Skeletal muscle tissue (tissue), 4 donors: ENCODE data around the gene TDRD1. TPM values are rescaled to one million over a fixed set of nuclear protein-coding genes. Genes with fewer than 3 reads are reported as not detected.

Experiments
- H3K27ac ChIP-seq: one replicate; pipeline ENCODE4 v1.7.0; 2013; ENCODE audit warnings: mild to moderate bottlenecking, low read depth, low read length, inconsistent platforms
- H3K27me3 ChIP-seq, 3 donors: one replicate each; pipeline ENCODE4 v1.7.0; 2013; ENCODE audit warnings: low read length in 3 of 3; ENCODE audit not compliant: control insufficient read depth in 3 of 3, insufficient read depth in 3 of 3
- H3K36me3 ChIP-seq, 3 donors: one replicate each; pipeline ENCODE4 v1.7.0; 2013; ENCODE audit warnings: low read length in 3 of 3; ENCODE audit not compliant: control insufficient read depth in 3 of 3, insufficient read depth in 3 of 3
- H3K4me1 ChIP-seq, 3 donors: one replicate each; pipeline ENCODE4 v1.7.0; 2013; ENCODE audit warnings: low read length in 3 of 3, mild to moderate bottlenecking in 3 of 3; ENCODE audit not compliant: control insufficient read depth in 3 of 3, insufficient read depth in 3 of 3
- H3K4me3 ChIP-seq, 3 donors: one replicate each; pipeline ENCODE4 v1.7.0; 2013; ENCODE audit warnings: low read length in 3 of 3
- H3K9ac ChIP-seq, 3 donors: one replicate each; pipeline ENCODE4 v1.7.0; 2013; ENCODE audit warnings: low read length in 3 of 3, mild to moderate bottlenecking in 3 of 3, moderate library complexity in 2 of 3, low read depth in 1 of 3
- H3K9me3 ChIP-seq, 3 donors: one replicate each; pipeline ENCODE4 v1.7.0; 2013; ENCODE audit warnings: low read length in 3 of 3; ENCODE audit not compliant: control insufficient read depth in 3 of 3
- total RNA-seq: library from RNA; depleted of rRNA; stranded (reverse); fragments of >200 nt; gene quantifications from one replicate; pipeline ENCODE4 v1.2.3, GENCODE V29; 2014
- donor health status: Osteomylitis.

The TDRD1 gene
- total RNA-seq, 1 donor from 2014 or later: 0.52 TPM

DNA sequence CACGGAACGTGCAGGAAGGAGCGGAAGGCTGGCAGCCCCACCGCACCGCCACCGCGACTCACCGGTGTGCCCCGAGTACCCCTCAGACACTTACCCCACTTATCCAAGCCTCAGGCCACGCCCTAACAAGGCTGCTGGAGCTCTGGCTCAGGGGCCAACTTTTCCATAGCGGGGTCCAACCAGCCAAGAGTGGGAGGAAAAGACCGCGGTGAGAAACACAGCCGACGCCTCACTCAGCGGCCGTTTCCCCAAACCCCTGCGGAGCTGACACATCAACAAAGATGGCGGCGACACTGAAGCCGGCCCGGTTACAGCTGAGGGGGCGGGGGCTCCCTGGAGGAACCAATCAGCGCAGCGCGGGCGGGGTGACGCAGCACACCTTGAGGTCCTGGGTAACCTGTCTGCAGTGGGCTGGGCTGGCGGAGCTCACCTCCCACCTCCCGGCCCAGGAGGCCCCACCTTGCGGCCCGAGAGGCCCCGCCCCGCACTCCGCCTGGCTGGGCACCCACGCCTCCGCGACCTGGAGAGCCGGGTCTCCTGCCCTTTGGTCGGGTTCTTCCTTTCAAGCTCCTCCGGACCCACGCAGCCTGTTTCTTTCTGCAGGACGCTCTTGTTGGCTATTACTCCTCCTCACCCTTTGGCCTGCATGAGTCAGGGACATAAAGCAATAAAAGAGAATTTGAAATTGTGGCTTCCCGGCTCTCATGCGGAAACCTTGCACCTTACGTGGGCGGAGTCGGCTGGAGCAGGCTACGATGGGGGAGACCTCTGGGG lies 5.0 kb upstream of the TDRD1 start, which contains the start of gene CCDC186:
TSS of gene CCDC186 (minus strand) at position 283 of the 774 bp plus-strand sequence. CDS start 10,935 bp downstream, outside the sequence.
- peaks cover 2 to 12% (median 5%) of the 10 kb centered on the region in 3 donors for H3K4me1 ChIP-seq
- H3K9me3 ChIP-seq: no peaks in the 10 kb centered on the region
- peaks cover 0 to 3% (median 0%) of the 10 kb centered on the region in 3 donors for H3K36me3 ChIP-seq
- no peaks in the 10 kb centered on the region for H3K27me3 ChIP-seq
- peak within 1 kb of the TSS; percentile 97 to 99 (median 99) for H3K9ac ChIP-seq
- peak within 1 kb of the TSS; percentile 95 to 97 (median 96) for H3K4me3 ChIP-seq
- H3K27ac ChIP-seq: peak within 1 kb of the TSS; percentile 96

DNA sequence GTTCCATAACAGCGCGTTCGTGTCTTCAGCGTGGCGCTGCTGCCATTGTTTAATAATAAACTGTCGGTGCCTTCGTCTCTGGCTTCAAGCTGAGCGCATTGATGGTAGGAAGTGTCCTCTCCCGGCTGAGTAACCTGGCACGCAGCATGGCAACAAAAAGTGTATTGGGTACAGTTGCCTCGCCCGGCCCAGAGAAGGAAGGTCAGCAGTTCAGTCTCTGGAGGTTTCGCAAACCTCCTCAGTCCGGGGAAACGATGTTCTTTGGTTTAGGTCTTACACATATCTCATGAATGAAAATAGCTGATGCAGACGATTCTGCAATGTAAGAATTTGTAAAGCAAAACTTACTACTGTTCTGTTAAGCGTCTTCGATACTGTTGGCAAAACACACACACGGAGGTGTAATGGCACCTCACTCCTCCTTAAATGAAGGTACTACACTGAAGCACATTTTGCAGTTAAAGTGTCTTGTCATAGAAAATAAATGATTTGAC lies 4.4 kb upstream of the TDRD1 start:
- H3K36me3 ChIP-seq: peaks cover 0 to 3% (median 0%) of the 10 kb centered on the region in 3 donors
- H3K9me3 ChIP-seq: no peaks in the 10 kb centered on the region
- peaks cover 2 to 12% (median 5%) of the 10 kb centered on the region in 3 donors for H3K4me1 ChIP-seq

GRCh38 chr10:114175667-114176066 lies 3.5 kb upstream of the TDRD1 start:
- Histone ChIP-seq H3K27me3 (no peaks in the 10 kb centered on the region), H3K4me3 (no peak overlapping the region), H3K9ac (no peak overlapping the region), H3K27ac (no peak overlapping the region), H3K36me3 (no peaks in the 10 kb centered on the region), H3K9me3 (no peaks in the 10 kb centered on the region), H3K4me1 (peaks cover 2 to 12% (median 5%) of the 10 kb centered on the region in 3 donors)

More for the DNA sequence above, 4.4 kb upstream of the TDRD1 start:
- no peaks in the 10 kb centered on the region for H3K27me3 ChIP-seq
- peak overlapping the region; percentile 90 to 99 (median 97) for H3K9ac ChIP-seq
- H3K4me3 ChIP-seq: peak overlapping the region; percentile 95 to 97 (median 96)
- peak overlapping the region; percentile 96 for H3K27ac ChIP-seq

GRCh38 chr10:114176511-114176910 lies 2.6 kb upstream of the TDRD1 start:
- Histone ChIP-seq H3K27me3 (no peaks in the 10 kb centered on the region), H3K27ac (no peak overlapping the region), H3K36me3 (no peaks in the 10 kb centered on the region), H3K4me1 (peaks cover 2 to 12% (median 5%) of the 10 kb centered on the region in 3 donors), H3K4me3 (no peak overlapping the region), H3K9ac (no peak overlapping the region), H3K9me3 (no peaks in the 10 kb centered on the region)

GRCh38 chr10:114179747-114180146 lies 594 bp downstream of the TDRD1 start:
- H3K27ac ChIP-seq: no peak overlapping the region

GRCh38 chr10:114180937-114181336 lies 1.8 kb downstream of the TDRD1 start:
- Histone ChIP-seq H3K9me3 (no peaks in the 10 kb centered on the region), H3K27ac (no peak overlapping the region), H3K9ac (no peak overlapping the region), H3K4me3 (no peak overlapping the region), H3K4me1 (peaks cover 0 to 2% (median 0%) of the 10 kb centered on the region in 3 donors), H3K36me3 (no peaks in the 10 kb centered on the region), H3K27me3 (no peaks in the 10 kb centered on the region)

More at GRCh38 chr10:114179747-114180146, 594 bp downstream of the TDRD1 start:
- no peaks in the 10 kb centered on the region for H3K9me3 ChIP-seq
- no peaks in the 10 kb centered on the region for H3K36me3 ChIP-seq
- H3K4me1 ChIP-seq: peaks cover 0 to 5% (median 0%) of the 10 kb centered on the region in 3 donors
- H3K9ac ChIP-seq: no peak overlapping the region
- no peak overlapping the region for H3K4me3 ChIP-seq
- no peaks in the 10 kb centered on the region for H3K27me3 ChIP-seq

DNA sequence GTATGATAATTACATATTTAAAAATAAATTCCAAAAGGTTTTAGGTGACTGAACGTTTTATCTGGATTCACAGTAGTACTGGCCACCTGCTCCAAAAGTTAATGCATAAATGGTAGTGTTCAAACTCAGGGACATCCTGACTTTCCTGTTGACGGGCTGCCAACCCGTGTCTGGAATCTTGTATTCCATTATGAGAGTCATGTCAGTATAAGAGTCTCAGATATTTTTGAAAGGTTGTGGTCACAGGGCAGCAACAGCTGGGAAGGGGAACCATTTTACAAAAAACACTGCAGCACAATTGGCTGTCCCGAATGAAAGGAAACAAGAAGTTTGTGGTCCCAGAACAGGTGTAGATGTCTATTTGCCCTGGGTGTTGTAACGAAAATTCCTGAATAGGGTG lies 2.8 kb downstream of the TDRD1 start:
- H3K27me3 ChIP-seq: no peaks in the 10 kb centered on the region
- peak overlapping the region in 1 of 3 donors; percentile 49 for H3K4me3 ChIP-seq
- peaks cover 0 to 2% (median 0%) of the 10 kb centered on the region in 3 donors for H3K4me1 ChIP-seq
- no peaks in the 10 kb centered on the region for H3K9me3 ChIP-seq
- H3K36me3 ChIP-seq: no peaks in the 10 kb centered on the region
- no peak overlapping the region for H3K27ac ChIP-seq
- no peak overlapping the region for H3K9ac ChIP-seq

GRCh38 chr10:114183563-114183962 lies 4.4 kb downstream of the TDRD1 start:
- no peaks in the 10 kb centered on the region for H3K36me3 ChIP-seq
- H3K4me1 ChIP-seq: peaks cover 0 to 2% (median 0%) of the 10 kb centered on the region in 3 donors
- no peaks in the 10 kb centered on the region for H3K27me3 ChIP-seq
- H3K27ac ChIP-seq: no peak overlapping the region
- H3K9ac ChIP-seq: no peak overlapping the region
- H3K9me3 ChIP-seq: no peaks in the 10 kb centered on the region
- no peak overlapping the region for H3K4me3 ChIP-seq

- H3K36me3 ChIP-seq: no peaks in the 10 kb centered on the region
- no peak overlapping the region for H3K4me3 ChIP-seq
- H3K9me3 ChIP-seq: no peaks in the 10 kb centered on the region
- H3K9ac ChIP-seq: no peak overlapping the region
- H3K27ac ChIP-seq: no peak overlapping the region
- H3K27me3 ChIP-seq: no peaks in the 10 kb centered on the region
- H3K4me1 ChIP-seq: peaks cover 0 to 2% (median 0%) of the 10 kb centered on the region in 3 donors
Measured at GRCh38 chr10:114184276-114184675, 5.1 kb downstream of the TDRD1 start.

- no peaks in the 10 kb centered on the region for H3K4me1 ChIP-seq
- H3K9ac ChIP-seq: no peak overlapping the region
- H3K9me3 ChIP-seq: no peaks in the 10 kb centered on the region
- no peak overlapping the region for H3K27ac ChIP-seq
- no peaks in the 10 kb centered on the region for H3K36me3 ChIP-seq
- no peak overlapping the region for H3K4me3 ChIP-seq
- H3K27me3 ChIP-seq: no peaks in the 10 kb centered on the region
Measured at GRCh38 chr10:114188001-114188400, 8.8 kb downstream of the TDRD1 start.
